ENCODE measurements around the gene HEG1. TPM values are rescaled to one million over a fixed set of nuclear protein-coding genes. Genes with fewer than 3 reads are reported as not detected.
A peak's percentile ranks its signal among the peaks of the same experiment; 100 is the strongest.

HEG1 gene
- total RNA-seq, 1 experiment from 2014 or later: 69.8 TPM

GRCh38 chr3:125079675-125080045, 23.9 kb upstream of the HEG1 start:
- Mint-ChIP-seq H3K4me1 (ENCODE audit: low read depth, unreplicated experiment) (peaks cover 27% of the 10 kb centered on the region), H3K27ac (ENCODE audit: unreplicated experiment) (peak overlapping the region; percentile 15), H3K36me3 (ENCODE audit: insufficient read depth, unreplicated experiment) (peaks cover 57% of the 10 kb centered on the region), H3K4me3 (ENCODE audit: unreplicated experiment) (no peak overlapping the region), H3K9me3 (ENCODE audit: unreplicated experiment) (no peaks in the 10 kb centered on the region), H3K27me3 (ENCODE audit: insufficient read depth, unreplicated experiment) (no peaks in the 10 kb centered on the region)
- DNase-seq: peak; percentile 60 to 76
- Histone ChIP-seq H3K9me3 (no peaks in the 10 kb centered on the region), H3K4me1 (peaks cover 27% of the 10 kb centered on the region), H3K36me3 (ENCODE audit: control insufficient read depth, insufficient read depth, low read length) (peaks cover 2% of the 10 kb centered on the region; the same call in 1 of the 2 replicates), H3K4me3 (ENCODE audit: low read depth, low read length) (no peak overlapping the region), H3K27me3 (replicated peaks; ENCODE audit: control insufficient read depth, insufficient read depth, low read length) (no peaks in the 10 kb centered on the region)
- CTCF ChIA-PET: interaction anchor here (0.7 to 1.5 kb wide), 2 partner anchors 17 to 53 kb away, joined by 3 to 9 read pairs; no protein-coding TSS in a partner anchor
- BruUV-seq (replicated peaks): no TSS peak
- TF ChIP-seq, protein P1, sequence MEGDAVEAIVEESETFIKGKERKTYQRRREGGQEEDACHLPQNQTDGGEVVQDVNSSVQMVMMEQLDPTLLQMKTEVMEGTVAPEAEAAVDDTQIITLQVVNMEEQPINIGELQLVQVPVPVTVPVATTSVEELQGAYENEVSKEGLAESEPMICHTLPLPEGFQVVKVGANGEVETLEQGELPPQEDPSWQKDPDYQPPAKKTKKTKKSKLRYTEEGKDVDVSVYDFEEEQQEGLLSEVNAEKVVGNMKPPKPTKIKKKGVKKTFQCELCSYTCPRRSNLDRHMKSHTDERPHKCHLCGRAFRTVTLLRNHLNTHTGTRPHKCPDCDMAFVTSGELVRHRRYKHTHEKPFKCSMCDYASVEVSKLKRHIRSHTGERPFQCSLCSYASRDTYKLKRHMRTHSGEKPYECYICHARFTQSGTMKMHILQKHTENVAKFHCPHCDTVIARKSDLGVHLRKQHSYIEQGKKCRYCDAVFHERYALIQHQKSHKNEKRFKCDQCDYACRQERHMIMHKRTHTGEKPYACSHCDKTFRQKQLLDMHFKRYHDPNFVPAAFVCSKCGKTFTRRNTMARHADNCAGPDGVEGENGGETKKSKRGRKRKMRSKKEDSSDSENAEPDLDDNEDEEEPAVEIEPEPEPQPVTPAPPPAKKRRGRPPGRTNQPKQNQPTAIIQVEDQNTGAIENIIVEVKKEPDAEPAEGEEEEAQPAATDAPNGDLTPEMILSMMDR (IDR thresholded peaks at IDR 0.05; ENCODE audit: insufficient read depth in 1 of 2, low read depth in 1 of 2, low read length in 1 of 2, severe bottlenecking in 1 of 2, unreplicated experiment in 1 of 2): no peak
- POLR2A ChIA-PET: interaction anchor here (0.9 to 1.1 kb wide), 2 partner anchors 17 kb away, joined by 3 to 7 read pairs; no protein-coding TSS in a partner anchor
- intact Hi-C loops (cut with micrococcal nuclease; ENCODE audit: unreplicated experiment): loop anchor here (2.0 kb wide), 1 partner anchor 17 kb away; no protein-coding TSS in a partner anchor

DNA sequence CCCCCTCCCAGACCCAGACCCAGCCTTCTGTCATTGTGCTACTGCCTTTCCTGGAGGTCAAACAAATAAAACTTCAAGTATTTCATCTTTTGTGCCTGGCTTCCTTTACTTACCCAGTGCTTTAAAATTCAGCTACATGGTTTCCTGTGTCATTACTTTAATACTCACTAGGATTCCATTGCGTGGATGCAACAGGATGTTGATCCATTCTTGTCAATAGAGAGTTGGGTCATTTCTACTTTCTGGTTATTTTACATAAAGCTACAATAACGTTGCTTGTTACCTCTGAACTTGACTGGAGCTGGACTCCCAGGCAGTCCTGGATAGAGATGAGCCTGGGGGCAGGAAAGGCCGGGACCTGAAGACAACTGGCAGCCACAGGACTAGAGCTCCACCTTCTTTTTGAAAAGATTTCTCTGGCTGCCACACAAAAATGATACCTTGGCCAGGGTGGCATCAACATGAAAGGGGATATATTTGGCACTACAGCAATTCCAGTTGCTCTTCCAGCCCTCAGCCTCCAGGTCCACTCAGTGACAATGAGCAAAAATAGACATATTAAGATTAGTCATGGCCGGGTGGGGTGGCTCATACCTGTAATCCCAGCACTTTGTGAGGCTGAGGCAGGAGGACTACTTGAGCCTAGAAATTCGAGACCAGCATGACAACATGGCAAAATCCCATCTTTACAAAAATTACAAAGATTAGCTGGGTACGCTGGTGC, 23.3 kb upstream of the HEG1 start:
- Mint-ChIP-seq H3K9me3 (ENCODE audit: unreplicated experiment) (no peaks in the 10 kb centered on the region), H3K27me3 (ENCODE audit: insufficient read depth, unreplicated experiment) (no peaks in the 10 kb centered on the region), H3K4me3 (ENCODE audit: unreplicated experiment) (no peak overlapping the region), H3K36me3 (ENCODE audit: insufficient read depth, unreplicated experiment) (peaks cover 57% of the 10 kb centered on the region), H3K4me1 (ENCODE audit: low read depth, unreplicated experiment) (peaks cover 29% of the 10 kb centered on the region), H3K27ac (ENCODE audit: unreplicated experiment) (no peak overlapping the region)
- Histone ChIP-seq H3K36me3 (ENCODE audit: control insufficient read depth, insufficient read depth, low read length) (peaks cover 2% of the 10 kb centered on the region; the same call in 1 of the 2 replicates), H3K4me1 (peaks cover 27% of the 10 kb centered on the region), H3K4me3 (ENCODE audit: low read depth, low read length) (no peak overlapping the region), H3K27me3 (replicated peaks; ENCODE audit: control insufficient read depth, insufficient read depth, low read length) (no peaks in the 10 kb centered on the region), H3K9me3 (no peaks in the 10 kb centered on the region)
- ChIA-PET CTCF (interaction anchor here (0.7 to 1.5 kb wide), 2 partner anchors 16 to 52 kb away, joined by 3 to 9 read pairs; no protein-coding TSS in a partner anchor), POLR2A (interaction anchor here (1.1 kb wide), 1 partner anchor 16 kb away, joined by 3 read pairs; no protein-coding TSS in a partner anchor)
- no peak for DNase-seq
- TF ChIP-seq, protein P1 (IDR thresholded peaks at IDR 0.05; ENCODE audit: insufficient read depth in 1 of 2, low read depth in 1 of 2, low read length in 1 of 2, severe bottlenecking in 1 of 2, unreplicated experiment in 1 of 2): no peak
- no TSS peak for BruUV-seq (replicated peaks)
- intact Hi-C loops (cut with micrococcal nuclease; ENCODE audit: unreplicated experiment): loop anchor here (2.0 kb wide), 1 partner anchor 16 kb away; no protein-coding TSS in a partner anchor

DNA sequence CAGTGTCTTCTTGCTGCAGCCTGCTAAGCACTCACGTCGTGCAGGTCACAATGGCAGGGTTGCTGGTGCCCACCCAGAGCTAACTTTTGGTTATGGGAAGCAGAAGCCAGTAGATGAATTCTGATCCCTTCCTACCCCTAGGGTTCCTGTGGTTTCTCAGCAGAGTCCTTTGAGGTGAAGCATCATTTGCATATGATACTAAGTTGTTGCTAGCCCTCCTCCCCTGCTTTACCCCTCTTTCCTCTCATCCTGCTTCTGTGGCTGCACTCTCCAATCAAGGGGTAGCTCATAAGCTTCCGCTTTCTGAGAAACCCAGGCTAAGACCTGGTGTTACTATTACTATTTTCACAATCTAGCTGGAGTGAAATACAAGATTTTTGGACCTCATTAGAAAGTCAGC, 22.1 kb upstream of the HEG1 start:
- no peak overlapping the region for H3K27ac Mint-ChIP-seq (ENCODE audit: unreplicated experiment)
- ChIA-PET CTCF (no interaction called here), POLR2A (no interaction called here)
- no peaks in the 10 kb centered on the region for H3K27me3 Mint-ChIP-seq (ENCODE audit: insufficient read depth, unreplicated experiment)
- peaks cover 29% of the 10 kb centered on the region for H3K4me1 Mint-ChIP-seq (ENCODE audit: low read depth, unreplicated experiment)
- H3K4me3 ChIP-seq (ENCODE audit: low read depth, low read length): no peak overlapping the region
- no TSS peak for BruUV-seq (replicated peaks)
- H3K36me3 Mint-ChIP-seq (ENCODE audit: insufficient read depth, unreplicated experiment): peaks cover 52% of the 10 kb centered on the region
- TF ChIP-seq, protein P1 (IDR thresholded peaks at IDR 0.05; ENCODE audit: insufficient read depth in 1 of 2, low read depth in 1 of 2, low read length in 1 of 2, severe bottlenecking in 1 of 2, unreplicated experiment in 1 of 2): no peak
- no peak overlapping the region for H3K4me3 Mint-ChIP-seq (ENCODE audit: unreplicated experiment)
- no peak for DNase-seq
- H3K4me1 ChIP-seq: peaks cover 27% of the 10 kb centered on the region
- intact Hi-C loops (cut with micrococcal nuclease; ENCODE audit: unreplicated experiment): loop anchor here (2.0 kb wide), 1 partner anchor 15 kb away; no protein-coding TSS in a partner anchor
- peaks cover 2% of the 10 kb centered on the region; the same call in 1 of the 2 replicates for H3K36me3 ChIP-seq (ENCODE audit: control insufficient read depth, insufficient read depth, low read length)
- no peaks in the 10 kb centered on the region for H3K9me3 ChIP-seq
- no peaks in the 10 kb centered on the region for H3K27me3 ChIP-seq (replicated peaks; ENCODE audit: control insufficient read depth, insufficient read depth, low read length)
- no peaks in the 10 kb centered on the region for H3K9me3 Mint-ChIP-seq (ENCODE audit: unreplicated experiment)

Measured in Caco-2 (cell line).